Stimulated activated naive CD8-positive, alpha-beta T cell treated with anti-CD3 and anti-CD28 coated beads, Interleukin-15, Interleukin-2, amounts not matched to agents 100 ng/mL and 50 ng/mL, for 24 hours (primary cell): ENCODE results near the gene PREP.

Source experiments
- H3K27ac Mint-ChIP-seq: one replicate; pipeline ENCODE4 v1.8.0; 2021; ENCODE audit warnings: mild to moderate bottlenecking, mixed read lengths
- H3K27me3 Mint-ChIP-seq: one replicate; pipeline ENCODE4 v1.8.0; 2021; ENCODE audit warnings: mixed read lengths
- H3K36me3 Mint-ChIP-seq: one replicate; pipeline ENCODE4 v1.8.0; 2021; ENCODE audit warnings: low read depth, mixed read lengths
- H3K4me1 Mint-ChIP-seq: one replicate; pipeline ENCODE4 v1.8.0; 2021; ENCODE audit warnings: low read depth, mixed read lengths
- H3K4me3 Mint-ChIP-seq: one replicate; pipeline ENCODE4 v1.8.0; 2021; ENCODE audit warnings: mild to moderate bottlenecking, mixed read lengths
- H3K9me3 Mint-ChIP-seq: one replicate; pipeline ENCODE4 v1.8.0; 2021; ENCODE audit warnings: mixed read lengths

Gene PREP

DNA sequence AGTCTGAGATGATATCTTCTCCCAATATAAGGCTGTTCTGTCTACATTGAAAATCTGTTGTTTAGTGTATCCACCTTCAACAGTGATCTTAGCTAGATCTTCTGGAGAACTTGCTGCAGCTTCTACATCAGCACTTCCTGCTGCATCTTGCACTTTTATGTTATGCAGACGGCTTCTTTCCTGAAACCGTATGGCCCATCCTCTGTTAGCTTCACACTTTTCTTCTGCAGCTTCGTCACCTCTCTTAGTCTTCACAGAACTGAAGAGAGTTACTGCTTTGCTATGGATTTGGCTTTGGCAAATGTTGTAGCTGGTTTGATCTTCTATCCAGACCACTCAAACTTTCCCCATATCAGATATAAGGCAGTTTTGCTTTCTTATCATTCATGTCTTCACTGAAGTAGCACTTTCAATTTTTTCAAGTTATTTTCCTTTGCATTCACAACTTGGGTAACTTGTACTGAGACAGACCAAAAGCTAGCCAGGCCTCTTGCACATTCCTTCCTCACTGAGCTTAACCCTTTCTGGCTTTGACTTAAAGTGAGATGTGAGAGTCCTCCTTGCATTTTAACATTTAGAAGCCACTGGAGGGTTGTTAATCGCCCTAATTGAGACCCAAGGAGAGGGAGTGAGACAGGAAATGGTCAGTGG, 110.1 kb downstream of the PREP start:
- Mint-ChIP-seq H3K27me3 (no peaks in the 10 kb centered on the region), H3K27ac (peak overlapping the region; percentile 32), H3K36me3 (peaks cover 64% of the 10 kb centered on the region), H3K4me1 (peaks cover 7% of the 10 kb centered on the region), H3K4me3 (no peak overlapping the region), H3K9me3 (no peaks in the 10 kb centered on the region)

- no peaks in the 10 kb centered on the region for H3K27me3 Mint-ChIP-seq
- peaks cover 66% of the 10 kb centered on the region for H3K36me3 Mint-ChIP-seq
- no peaks in the 10 kb centered on the region for H3K9me3 Mint-ChIP-seq
- no peak overlapping the region for H3K27ac Mint-ChIP-seq
- H3K4me3 Mint-ChIP-seq: no peak overlapping the region
- peaks cover 7% of the 10 kb centered on the region for H3K4me1 Mint-ChIP-seq
Observed at GRCh38 chr6:105291525-105291924, 111.4 kb downstream of the PREP start.

DNA sequence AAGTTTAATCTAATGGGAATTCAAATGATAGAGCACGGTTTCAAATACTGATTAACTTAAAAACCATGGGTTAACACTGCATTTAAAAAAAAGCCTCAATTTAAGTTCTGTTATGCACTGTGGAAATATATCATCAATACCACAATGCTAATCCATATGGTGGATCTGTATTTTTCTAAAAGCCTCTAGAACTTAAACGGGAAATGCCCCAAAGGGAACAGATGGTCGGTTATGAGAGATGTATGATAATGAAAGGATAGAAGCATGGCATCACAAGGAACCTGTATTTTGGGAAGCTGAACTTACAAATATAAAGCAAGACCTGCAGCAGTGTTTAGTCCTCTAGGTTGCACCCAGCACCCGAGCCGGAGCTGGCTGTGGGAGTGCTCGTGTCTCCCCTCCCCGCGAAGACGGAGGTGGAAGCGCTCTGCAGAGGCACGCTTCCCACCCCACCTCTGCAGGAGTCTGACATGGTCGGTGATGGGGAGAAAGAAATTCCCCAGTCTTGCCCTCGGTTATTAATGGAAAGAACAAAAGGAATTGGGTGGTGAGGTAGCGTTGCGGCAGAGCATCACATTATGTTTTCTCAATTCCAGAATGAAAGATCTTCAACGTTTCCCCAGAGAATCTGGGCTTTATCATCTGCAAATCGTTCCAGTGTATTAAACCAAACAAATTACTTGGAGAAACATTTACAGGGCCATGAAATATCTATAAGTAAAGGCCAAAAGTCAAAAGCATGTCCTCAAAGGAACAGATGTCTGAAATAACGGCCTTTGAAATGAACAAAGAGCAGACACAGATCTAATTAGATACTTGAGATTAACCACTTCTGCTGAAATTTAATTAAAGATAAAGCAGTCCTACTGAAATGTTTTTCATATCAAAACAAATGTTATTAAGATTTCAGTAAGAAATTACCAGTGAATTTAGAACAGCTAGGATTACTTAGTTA, 120.0 kb downstream of the PREP start:
- peaks cover 83% of the 10 kb centered on the region for H3K36me3 Mint-ChIP-seq
- no peaks in the 10 kb centered on the region for H3K27me3 Mint-ChIP-seq
- H3K9me3 Mint-ChIP-seq: no peaks in the 10 kb centered on the region
- no peak overlapping the region for H3K4me3 Mint-ChIP-seq
- H3K27ac Mint-ChIP-seq: no peak overlapping the region
- H3K4me1 Mint-ChIP-seq: no peaks in the 10 kb centered on the region

GRCh38 chr6:105280033-105280432, 122.8 kb downstream of the PREP start:
- no peaks in the 10 kb centered on the region for H3K9me3 Mint-ChIP-seq
- H3K27me3 Mint-ChIP-seq: no peaks in the 10 kb centered on the region
- H3K4me3 Mint-ChIP-seq: no peak overlapping the region
- H3K36me3 Mint-ChIP-seq: peaks cover 89% of the 10 kb centered on the region
- H3K27ac Mint-ChIP-seq: no peak overlapping the region
- no peaks in the 10 kb centered on the region for H3K4me1 Mint-ChIP-seq

GRCh38 chr6:105279463-105279862, 123.4 kb downstream of the PREP start:
- Mint-ChIP-seq H3K36me3 (peaks cover 83% of the 10 kb centered on the region), H3K4me3 (no peak overlapping the region), H3K27ac (no peak overlapping the region), H3K9me3 (no peaks in the 10 kb centered on the region), H3K27me3 (no peaks in the 10 kb centered on the region), H3K4me1 (no peaks in the 10 kb centered on the region)

- no peak overlapping the region for H3K4me3 Mint-ChIP-seq
- H3K27ac Mint-ChIP-seq: no peak overlapping the region
- H3K4me1 Mint-ChIP-seq: no peaks in the 10 kb centered on the region
- peaks cover 78% of the 10 kb centered on the region for H3K36me3 Mint-ChIP-seq
- H3K9me3 Mint-ChIP-seq: no peaks in the 10 kb centered on the region
- no peaks in the 10 kb centered on the region for H3K27me3 Mint-ChIP-seq
Observed at GRCh38 chr6:105278813-105279212, 124.1 kb downstream of the PREP start.

GRCh38 chr6:105278035-105278434, 124.8 kb downstream of the PREP start:
- no peak overlapping the region for H3K4me3 Mint-ChIP-seq
- H3K9me3 Mint-ChIP-seq: no peaks in the 10 kb centered on the region
- H3K27me3 Mint-ChIP-seq: no peaks in the 10 kb centered on the region
- H3K27ac Mint-ChIP-seq: no peak overlapping the region
- peaks cover 73% of the 10 kb centered on the region for H3K36me3 Mint-ChIP-seq
- no peaks in the 10 kb centered on the region for H3K4me1 Mint-ChIP-seq

DNA sequence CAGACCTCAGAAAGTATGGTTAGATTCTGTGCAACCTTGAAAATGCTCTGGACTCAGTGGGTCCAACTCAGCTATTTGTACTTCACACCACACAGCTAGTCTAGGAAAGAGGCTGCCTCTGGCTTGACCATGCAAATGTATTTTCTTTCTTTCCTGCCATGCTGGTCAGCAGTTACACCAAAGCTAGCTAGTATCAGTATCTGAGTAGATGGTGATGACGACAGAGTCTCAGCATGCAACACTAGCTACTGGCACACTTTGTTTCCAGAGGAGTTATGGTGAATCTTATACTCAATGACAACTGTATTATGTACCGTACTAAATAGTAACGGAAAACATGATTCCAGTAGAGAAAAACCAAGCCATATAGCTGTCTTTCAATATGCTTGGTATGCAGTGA, 126.5 kb downstream of the PREP start:
- no peak overlapping the region for H3K27ac Mint-ChIP-seq
- peaks cover 56% of the 10 kb centered on the region for H3K36me3 Mint-ChIP-seq
- no peaks in the 10 kb centered on the region for H3K9me3 Mint-ChIP-seq
- H3K27me3 Mint-ChIP-seq: no peaks in the 10 kb centered on the region
- no peaks in the 10 kb centered on the region for H3K4me1 Mint-ChIP-seq
- H3K4me3 Mint-ChIP-seq: no peak overlapping the region

DNA sequence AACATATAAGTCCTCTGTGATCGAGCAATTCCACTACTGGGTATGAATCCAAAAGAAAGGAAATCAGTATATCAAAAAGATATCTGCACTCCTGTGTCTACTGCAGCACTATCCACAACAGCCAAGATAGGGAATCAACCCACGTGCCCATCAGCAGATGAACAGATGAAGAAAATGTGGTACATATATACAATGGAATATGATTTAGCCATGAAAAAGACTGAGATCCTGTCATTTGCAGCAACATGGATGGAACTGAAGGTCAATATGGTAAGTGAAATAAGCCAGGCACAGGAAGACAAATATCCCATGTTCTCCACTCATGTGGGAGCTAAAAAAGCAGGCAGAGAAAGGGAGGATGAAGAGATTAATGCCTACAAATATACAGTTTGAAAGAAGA, 127.3 kb downstream of the PREP start:
- Mint-ChIP-seq H3K36me3 (peaks cover 51% of the 10 kb centered on the region), H3K9me3 (no peaks in the 10 kb centered on the region), H3K27me3 (no peaks in the 10 kb centered on the region), H3K27ac (no peak overlapping the region), H3K4me1 (no peaks in the 10 kb centered on the region), H3K4me3 (no peak overlapping the region)

GRCh38 chr6:105274678-105275077, 128.2 kb downstream of the PREP start:
- Mint-ChIP-seq H3K4me1 (no peaks in the 10 kb centered on the region), H3K4me3 (no peak overlapping the region), H3K9me3 (no peaks in the 10 kb centered on the region), H3K27ac (no peak overlapping the region), H3K27me3 (no peaks in the 10 kb centered on the region), H3K36me3 (peaks cover 46% of the 10 kb centered on the region)

DNA sequence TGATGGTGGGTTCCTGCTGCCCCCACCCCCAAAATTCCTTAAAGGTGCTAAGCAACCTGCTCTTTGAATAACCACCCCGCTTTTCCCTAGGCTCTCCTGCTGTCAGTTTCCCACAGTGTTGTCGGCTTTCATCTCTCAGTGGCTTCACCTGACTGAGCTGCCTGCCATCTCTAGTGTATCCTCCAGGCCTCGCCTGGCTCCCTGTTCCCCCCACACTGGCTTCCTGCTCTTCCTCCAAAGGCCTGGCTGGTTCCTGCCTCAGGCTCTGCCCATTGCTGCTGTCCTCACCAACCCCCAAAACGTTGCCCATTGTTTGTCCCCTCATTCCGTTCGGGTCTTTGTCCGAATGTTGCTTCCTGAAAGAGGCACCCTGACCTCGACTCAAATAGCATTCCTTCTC, 129.3 kb downstream of the PREP start:
- Mint-ChIP-seq H3K9me3 (no peaks in the 10 kb centered on the region), H3K4me3 (no peak overlapping the region), H3K27ac (no peak overlapping the region), H3K36me3 (peaks cover 36% of the 10 kb centered on the region), H3K27me3 (no peaks in the 10 kb centered on the region), H3K4me1 (no peaks in the 10 kb centered on the region)

- H3K36me3 Mint-ChIP-seq: peaks cover 28% of the 10 kb centered on the region
- no peak overlapping the region for H3K27ac Mint-ChIP-seq
- no peaks in the 10 kb centered on the region for H3K27me3 Mint-ChIP-seq
Observed at GRCh38 chr6:105272786-105273185, 130.1 kb downstream of the PREP start.

DNA sequence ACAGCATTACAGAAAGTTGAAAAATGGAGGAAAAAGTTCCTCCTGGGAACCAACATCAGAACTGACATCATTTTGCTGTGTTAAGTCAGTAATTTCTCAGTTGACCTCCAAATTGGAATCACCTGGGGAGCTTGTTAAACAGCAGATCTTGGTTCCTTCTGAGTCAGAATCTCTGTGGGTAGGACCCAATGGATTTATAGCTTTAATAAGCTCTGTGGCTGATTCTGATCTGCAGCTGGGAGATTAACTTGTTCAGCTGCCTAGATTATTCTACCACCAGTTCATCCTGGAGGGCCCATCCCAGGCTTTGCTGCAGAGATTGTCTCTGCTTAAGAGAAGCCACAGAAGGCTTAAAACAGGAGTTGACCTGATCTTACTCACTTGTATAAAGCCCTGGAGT, 132.4 kb downstream of the PREP start:
- Mint-ChIP-seq H3K27ac (no peak overlapping the region), H3K36me3 (peaks cover 5% of the 10 kb centered on the region)

More at GRCh38 chr6:105272786-105273185, 130.1 kb downstream of the PREP start:
- Mint-ChIP-seq H3K4me3 (no peak overlapping the region), H3K4me1 (no peaks in the 10 kb centered on the region), H3K9me3 (no peaks in the 10 kb centered on the region)

DNA sequence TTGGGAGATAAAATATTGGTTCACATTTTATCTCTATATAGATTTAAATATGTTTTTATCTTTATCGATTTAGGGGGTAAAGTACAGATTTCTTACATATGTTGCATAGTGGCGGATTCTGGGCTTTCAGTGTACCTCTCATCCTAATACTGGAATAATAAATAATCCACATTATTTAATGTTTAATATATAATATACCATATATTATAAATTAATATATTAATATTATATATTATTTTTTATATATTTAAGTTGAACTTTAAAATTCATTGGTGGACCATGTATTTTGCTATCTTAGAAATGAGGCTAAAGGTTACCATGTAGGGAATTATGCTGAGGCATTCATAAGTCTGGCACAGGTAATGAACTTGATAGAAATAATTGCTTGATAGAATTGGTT, 133.5 kb downstream of the PREP start:
- Mint-ChIP-seq H3K27me3 (peaks cover 9% of the 10 kb centered on the region), H3K4me1 (peaks cover 7% of the 10 kb centered on the region), H3K36me3 (no peaks in the 10 kb centered on the region), H3K4me3 (no peak overlapping the region), H3K27ac (no peak overlapping the region), H3K9me3 (no peaks in the 10 kb centered on the region)

More for the DNA sequence above, 132.4 kb downstream of the PREP start:
- H3K27me3 Mint-ChIP-seq: peaks cover 9% of the 10 kb centered on the region
- H3K4me3 Mint-ChIP-seq: no peak overlapping the region
- no peaks in the 10 kb centered on the region for H3K9me3 Mint-ChIP-seq
- no peaks in the 10 kb centered on the region for H3K4me1 Mint-ChIP-seq
